SIG-M5 treated with dmso at 0.1 percent for 504 hours (cell line): ENCODE results near the gene CACNA1E.
"Not testable (repeated sequence)": the region's sequence is repeated elsewhere in the genome, so short reads cannot be mapped to it uniquely, and the experiment has no call there.

Experiments used
- DNase-seq: peaks from one replicate; lab custom pipeline; 2025; ENCODE audit not compliant: unreplicated experiment; lab: John Stamatoyannopoulos, UW

The CACNA1E gene

DNA sequence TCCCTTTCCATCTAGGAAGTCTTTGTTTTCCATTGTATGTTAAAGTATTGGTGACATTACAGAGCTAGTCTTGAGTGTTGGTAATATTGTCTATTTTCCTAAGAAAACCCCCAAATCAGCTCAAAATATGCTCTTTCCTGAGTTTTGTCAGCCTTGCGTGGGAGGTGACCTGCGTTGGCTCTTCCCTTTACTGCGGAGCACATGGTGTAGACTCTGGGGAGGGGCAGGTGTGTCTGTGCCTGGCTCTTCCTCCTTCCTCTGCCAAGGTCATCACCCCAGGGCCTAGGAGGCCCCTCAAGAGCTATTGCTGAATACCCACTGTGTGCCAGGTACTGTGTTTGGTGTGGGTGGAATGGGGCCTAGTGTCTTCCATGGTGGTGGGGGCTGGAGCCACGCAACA lies 33.4 kb downstream of the CACNA1E start:
- no peak for DNase-seq

DNA sequence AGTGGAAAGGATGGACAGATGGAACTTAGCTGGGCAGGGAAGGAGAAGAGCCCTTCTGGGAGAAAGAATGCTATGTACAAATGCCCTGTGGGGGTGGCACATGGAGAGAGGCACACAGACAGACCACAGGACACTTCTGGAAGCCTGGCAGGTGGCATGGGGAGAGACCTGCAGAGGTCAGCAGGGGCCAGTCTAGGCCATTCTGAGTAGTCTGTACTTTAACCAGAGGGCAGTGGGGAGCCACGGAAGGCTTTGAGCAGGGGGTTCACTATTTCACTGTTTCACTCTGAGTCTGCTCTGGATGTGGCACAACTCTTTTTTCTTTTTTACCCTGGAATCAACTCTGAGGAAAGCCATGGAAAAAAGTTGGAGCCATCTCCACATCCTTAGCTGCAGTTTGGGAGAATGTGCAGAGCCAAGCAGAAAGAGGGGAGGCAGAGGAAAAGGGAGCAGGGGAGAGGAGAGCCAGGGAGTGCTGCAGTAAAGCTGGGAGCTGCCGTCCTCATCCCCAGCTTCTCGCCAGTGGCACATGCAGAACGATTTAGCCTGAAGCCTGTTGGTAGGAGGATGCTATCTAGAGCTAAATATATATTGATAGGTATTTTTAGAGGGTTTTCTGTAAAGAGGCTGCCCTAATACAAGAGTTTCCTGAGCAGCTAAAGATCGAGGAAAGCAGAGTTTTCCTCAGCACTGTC lies 34.0 kb downstream of the CACNA1E start:
- DNase-seq = no peak

GRCh38 chr1:181518152-181518551 lies 34.8 kb downstream of the CACNA1E start:
- no peak for DNase-seq

GRCh38 chr1:181522864-181523263 lies 39.5 kb downstream of the CACNA1E start:
- DNase-seq = no peak

GRCh38 chr1:181525104-181525721 lies 41.9 kb downstream of the CACNA1E start:
- no peak for DNase-seq

DNA sequence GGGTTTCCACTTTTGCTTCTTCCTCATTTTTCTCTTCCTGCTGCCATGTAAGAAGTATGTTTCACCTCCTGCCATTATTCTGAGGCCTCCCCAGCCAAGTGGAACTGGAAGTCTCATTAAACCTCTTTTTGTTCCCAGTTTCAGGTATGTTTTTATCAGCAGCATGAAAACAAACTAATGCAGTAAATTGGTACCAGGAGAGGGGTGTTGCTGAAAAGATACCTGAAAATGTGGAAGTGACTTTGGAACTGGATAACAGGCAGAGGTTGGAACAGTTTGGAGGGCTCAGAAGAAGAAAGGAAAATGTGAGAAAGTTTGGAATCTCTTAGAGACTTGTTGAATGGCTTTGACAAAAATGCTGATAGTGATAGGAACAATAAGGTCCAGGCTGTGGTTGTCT lies 44.9 kb downstream of the CACNA1E start:
- not testable (repeated sequence) for DNase-seq

- DNase-seq = no peak
These were observed 48.1 kb downstream of the CACNA1E start for GRCh38 chr1:181531441-181531840.

DNA sequence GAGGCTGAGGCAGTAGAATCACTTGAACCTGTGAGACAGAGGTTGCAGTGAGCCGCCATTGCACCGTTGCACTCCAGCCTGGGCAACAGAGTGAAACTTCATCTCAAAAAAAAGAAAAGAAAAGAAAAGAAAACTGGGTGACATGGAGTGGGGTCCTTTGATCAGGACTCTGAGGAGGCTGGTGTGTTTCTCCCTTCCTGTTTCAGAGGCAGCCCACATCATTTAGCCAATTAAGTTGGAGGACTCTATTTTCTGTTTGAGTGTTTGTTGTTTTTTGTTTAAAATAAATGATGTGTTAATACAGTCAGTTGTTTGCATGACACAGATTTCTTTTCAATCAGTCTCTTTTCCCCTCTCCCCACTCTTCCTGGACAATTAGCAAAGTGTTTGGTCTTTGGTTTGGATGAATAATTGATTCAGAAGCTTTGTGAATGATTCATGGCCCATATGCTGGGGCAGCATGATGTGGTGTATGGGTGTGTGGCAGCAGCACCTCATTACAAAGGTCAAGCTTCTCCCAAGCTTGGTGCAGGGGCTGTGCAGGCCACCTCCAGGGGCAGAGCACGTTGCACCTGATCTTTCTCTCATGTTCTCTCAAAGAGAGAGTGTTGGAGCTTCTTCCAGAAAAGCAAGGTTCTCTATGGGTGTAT lies 48.8 kb downstream of the CACNA1E start:
- DNase-seq = no peak

DNA sequence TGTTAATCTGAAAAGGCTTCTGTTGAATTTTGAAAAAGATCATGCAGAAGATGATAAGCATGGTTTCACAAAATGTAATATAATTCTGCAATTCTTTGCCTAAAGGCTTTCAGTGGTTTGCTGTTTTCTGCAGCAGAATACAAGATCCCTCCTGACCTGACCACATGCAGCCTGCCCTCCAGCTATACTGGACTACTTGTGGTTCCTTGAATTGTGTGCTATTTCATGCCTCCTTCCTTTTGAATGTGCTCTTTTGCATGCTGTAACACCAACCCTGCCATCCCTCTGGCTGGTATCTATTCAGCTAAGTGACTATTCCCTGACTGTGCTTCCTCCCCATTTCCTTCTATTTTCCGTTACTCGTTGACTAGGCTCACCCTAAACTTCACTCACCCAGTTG lies 55.5 kb downstream of the CACNA1E start:
- no peak for DNase-seq

GRCh38 chr1:181541458-181541857 lies 58.1 kb downstream of the CACNA1E start:
- DNase-seq = no peak

GRCh38 chr1:181541947-181542346 lies 58.6 kb downstream of the CACNA1E start:
- no peak for DNase-seq

DNA sequence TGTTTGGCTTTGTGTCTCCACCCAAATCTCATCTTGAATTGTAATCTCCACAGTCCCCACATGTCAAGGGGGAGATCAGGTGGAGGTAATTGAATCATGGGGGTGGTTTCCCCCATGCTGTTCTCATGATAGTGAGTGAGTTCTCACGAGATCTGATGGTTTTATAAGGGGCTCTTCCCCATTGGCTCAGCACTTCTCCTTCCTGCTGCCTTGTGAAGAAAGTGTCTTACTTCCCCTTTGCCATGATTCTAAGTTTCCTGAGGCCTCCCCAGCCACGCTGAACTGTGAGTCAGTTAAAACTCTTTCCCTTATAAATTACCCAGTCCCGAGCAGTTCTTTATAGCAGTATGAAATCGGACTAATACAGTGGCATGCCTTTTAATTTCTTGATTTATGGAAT lies 59.1 kb downstream of the CACNA1E start:
- DNase-seq = peak; percentile 40

DNA sequence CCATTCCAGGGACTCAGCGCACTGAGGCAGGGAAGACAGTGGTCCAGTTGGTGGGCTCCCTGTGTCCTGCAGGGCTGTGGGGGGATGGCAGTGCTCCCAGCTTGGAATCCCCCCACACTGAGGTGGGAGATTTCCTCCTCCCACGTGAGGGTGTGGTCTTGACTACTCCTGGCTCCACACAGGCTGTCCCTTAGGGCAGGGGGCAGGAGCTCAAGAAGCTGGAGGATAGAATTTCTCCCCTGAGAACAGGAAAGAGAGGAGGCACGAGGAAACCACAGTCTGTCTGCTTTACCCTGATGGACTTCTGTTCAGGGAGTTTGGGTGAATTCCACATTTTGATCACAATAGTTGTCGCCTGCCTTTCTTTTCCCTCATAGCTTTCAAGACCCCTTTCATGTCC lies 62.1 kb downstream of the CACNA1E start:
- DNase-seq = no peak

- DNase-seq = no peak
These were observed 65.2 kb downstream of the CACNA1E start for GRCh38 chr1:181548497-181548896.

GRCh38 chr1:181551249-181551648 lies 67.9 kb downstream of the CACNA1E start:
- no peak for DNase-seq

GRCh38 chr1:181551754-181552153 lies 68.4 kb downstream of the CACNA1E start:
- DNase-seq = no peak

- no peak for DNase-seq
These were observed 71.1 kb downstream of the CACNA1E start for GRCh38 chr1:181554465-181554864.

GRCh38 chr1:181556631-181557030 lies 73.3 kb downstream of the CACNA1E start:
- no peak for DNase-seq

GRCh38 chr1:181557313-181557712 lies 74.0 kb downstream of the CACNA1E start:
- DNase-seq = no peak

DNA sequence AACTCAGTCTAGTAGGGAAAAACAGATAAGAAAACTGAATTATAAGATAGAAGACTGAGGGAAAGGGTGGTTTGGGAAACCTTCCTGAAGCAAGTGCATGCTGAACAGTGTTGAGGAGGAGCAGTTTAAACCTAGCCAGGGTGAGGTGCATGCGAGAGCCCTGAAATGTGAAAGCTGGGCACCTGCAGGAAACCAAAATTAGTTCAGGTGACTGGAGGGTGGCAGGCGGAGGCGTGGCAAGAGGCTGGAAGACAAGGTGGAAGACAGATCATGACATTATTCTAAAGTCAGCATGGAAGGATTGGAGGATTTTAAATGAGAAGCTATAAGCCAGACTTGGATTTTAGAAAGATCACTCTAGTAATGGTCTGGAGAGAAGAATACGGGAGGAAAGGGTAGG lies 75.1 kb downstream of the CACNA1E start:
- DNase-seq = no peak

- no peak for DNase-seq
These were observed 75.8 kb downstream of the CACNA1E start for GRCh38 chr1:181559142-181559541.

DNA sequence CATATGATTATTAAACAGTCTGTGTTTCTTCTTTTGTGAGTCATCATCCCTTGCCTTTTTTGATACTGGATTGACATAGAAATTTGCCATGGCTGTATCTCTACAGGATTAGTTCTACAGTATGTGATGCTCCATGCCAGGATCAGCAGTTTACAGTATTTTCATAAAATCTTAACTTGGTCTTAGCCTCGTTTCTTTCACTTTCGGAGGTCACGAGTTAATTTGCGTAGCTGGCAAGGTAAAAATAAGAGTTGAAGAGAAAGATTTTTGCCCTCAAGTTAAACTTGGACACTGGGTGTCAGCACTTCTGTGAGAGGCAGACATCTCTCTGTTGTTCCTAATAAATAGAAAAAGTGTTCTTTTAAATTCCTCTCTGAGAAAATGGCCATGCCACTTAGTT lies 79.1 kb downstream of the CACNA1E start:
- no peak for DNase-seq
